Liver (tissue), 9 donors: ENCODE data around the gene PTPN6. TPM values are rescaled to one million over a fixed set of nuclear protein-coding genes. Genes with fewer than 3 reads are reported as not detected.

Experiments
- DNase-seq: peaks from one replicate; pipeline ENCODE4 v3.0.0-alpha.2; 2017; ENCODE audit warnings: low spot score
- H3K27ac ChIP-seq, 2 donors: one replicate each; pipeline ENCODE4 v1.7.0; 2013; ENCODE audit warnings: inconsistent platforms in 2 of 2, low read length in 2 of 2, control low read depth in 1 of 2, low read depth in 1 of 2, mild to moderate bottlenecking in 1 of 2
- H3K27me3 ChIP-seq, 4 donors: one replicate each; pipeline versions ENCODE4 v1.6.1 to v1.7.0; 2013; ENCODE audit warnings: low read length in 3 of 4, inconsistent platforms in 1 of 4, mild to moderate bottlenecking in 1 of 4, moderate library complexity in 1 of 4; ENCODE audit not compliant: control insufficient read depth in 4 of 4, insufficient read depth in 4 of 4
- H3K36me3 ChIP-seq, 4 donors: one replicate each; pipeline versions ENCODE4 v1.6.1 to v1.7.0; 2013; ENCODE audit warnings: low read length in 3 of 4, mild to moderate bottlenecking in 3 of 4, low read depth in 1 of 4, moderate library complexity in 1 of 4; ENCODE audit not compliant: control insufficient read depth in 4 of 4, insufficient read depth in 3 of 4
- H3K4me1 ChIP-seq, 4 donors: one replicate each; pipeline versions ENCODE4 v1.6.1 to v1.7.0; 2013; ENCODE audit warnings: low read length in 3 of 4, mild to moderate bottlenecking in 3 of 4, moderate library complexity in 1 of 4; ENCODE audit not compliant: control insufficient read depth in 4 of 4, insufficient read depth in 4 of 4
- H3K4me3 ChIP-seq, 3 donors: one replicate each; pipeline versions ENCODE4 v1.6.1 to v1.7.0; 2013; ENCODE audit warnings: low read length in 3 of 3, control low read depth in 1 of 3, low read depth in 1 of 3, mild to moderate bottlenecking in 1 of 3
- H3K9ac ChIP-seq, 2 donors: one replicate each; pipeline ENCODE4 v1.7.0; 2013; ENCODE audit warnings: low read length in 2 of 2, mild to moderate bottlenecking in 2 of 2, moderate library complexity in 2 of 2, control low read depth in 1 of 2, low read depth in 1 of 2
- H3K9me3 ChIP-seq, 4 donors: one replicate each; pipeline versions ENCODE4 v1.6.1 to v1.7.0; 2013; ENCODE audit warnings: low read length in 3 of 4; ENCODE audit not compliant: control insufficient read depth in 4 of 4
- ATF3 ChIP-seq: IDR thresholded peaks from 2 replicates; pipeline ENCODE4 v1.6.1; 2016; ENCODE audit warnings: antibody characterized with exemption
- EGR1 ChIP-seq, 2 donors: IDR thresholded peaks; 2 replicates each; pipeline ENCODE4 v1.6.1; 2016 to 2018; ENCODE audit warnings: antibody characterized with exemption in 2 of 2, low read depth in 2 of 2
- FOXA1 ChIP-seq: IDR thresholded peaks from 2 replicates; pipeline ENCODE4 v1.6.1; 2016; ENCODE audit warnings: antibody characterized with exemption
- FOXA2 ChIP-seq: IDR thresholded peaks from 2 replicates; pipeline ENCODE4 v1.6.1; 2016; ENCODE audit warnings: antibody characterized with exemption
- GABPA ChIP-seq, 2 donors: IDR thresholded peaks in 1 of 2; conservative IDR thresholded peaks in 1 of 2; 2 replicates each; pipeline ENCODE4 v1.6.1; 2016; ENCODE audit warnings: antibody characterized with exemption in 2 of 2, mild to moderate bottlenecking in 1 of 2, moderate library complexity in 1 of 2
- HNF4A ChIP-seq, 2 donors: conservative IDR thresholded peaks; 2 replicates each; pipeline ENCODE4 v1.6.1; 2016; ENCODE audit warnings: antibody characterized with exemption in 2 of 2, mild to moderate bottlenecking in 2 of 2
- HNF4G ChIP-seq: IDR thresholded peaks from 2 replicates; pipeline ENCODE4 v1.6.1; 2016; ENCODE audit warnings: antibody characterized with exemption
- JUND ChIP-seq, 2 donors: IDR thresholded peaks; 2 replicates each; pipeline ENCODE4 v1.6.1; 2016; ENCODE audit warnings: antibody characterized with exemption in 2 of 2
- RXRA ChIP-seq, 2 donors: IDR thresholded peaks; 2 replicates each; pipeline ENCODE4 v1.6.1; 2017 to 2018; ENCODE audit warnings: antibody characterized with exemption in 2 of 2, mild to moderate bottlenecking in 1 of 2
- SP1 ChIP-seq: IDR thresholded peaks from 2 replicates; pipeline ENCODE4 v1.6.1; 2018; ENCODE audit warnings: antibody characterized with exemption, mild to moderate bottlenecking
- TAF1 ChIP-seq: conservative IDR thresholded peaks from 2 replicates; pipeline ENCODE4 v1.6.1; 2016; ENCODE audit warnings: antibody characterized with exemption, mild to moderate bottlenecking
- ZBTB33 ChIP-seq: IDR thresholded peaks from 2 replicates; pipeline ENCODE4 v1.6.1; 2016; ENCODE audit warnings: antibody characterized with exemption
- WGBS: extraction: QIAGEN DNeasy Blood & Tissue Kit; methylation state at CpG from one replicate; pipeline ENCODE4 v1.1.7; 2013; 5-methylcytosine and 5-hydroxymethylcytosine counted together
- polyA plus RNA-seq, 2 donors: library from polyadenylated mRNA; stranded (reverse) in 1 of 2; unstranded in 1 of 2; fragments of 200-250 nt in 1 of 2; fragments of >200 nt in 1 of 2; fragmentation: Nextera tagmentation in 1 of 2; extraction: Ambion mirVana in 1 of 2; gene quantifications; one replicate each; pipeline versions ENCODE4 v1.2.1 to v1.2.3, GENCODE V29; 2013 to 2015
- total RNA-seq, 2 donors: library from RNA; depleted of rRNA; stranded (reverse); fragments of >200 nt; gene quantifications; one replicate each; pipeline ENCODE4 v1.2.3, GENCODE V29; 2014
- TF ChIP-seq, protein P1 (sequence below): fragments of 150-350 bp; IDR thresholded peaks from 2 replicates; pipeline ENCODE4 v1.5.1; 2017; ENCODE audit warnings: improper control_type of control experiment, low read depth, low read length; ENCODE audit not compliant: missing input control
- TF ChIP-seq, protein P2 (sequence below): IDR thresholded peaks from 2 replicates; pipeline ENCODE4 v1.6.1; 2016; ENCODE audit warnings: antibody characterized with exemption, mild to moderate bottlenecking
- TF ChIP-seq, protein P3 (sequence below): IDR thresholded peaks from 2 replicates; pipeline ENCODE4 v1.6.1; 2016; ENCODE audit warnings: antibody characterized with exemption
- donor health status: healthy.
- donor health status: healthy.
- donor health status: healthy.
- donor health status: healthy.
- donor health status: healthy.

Gene PTPN6
- total and polyA plus RNA-seq, 4 donors, result 15.2 to 41.0 (median 19.6) TPM

DNA sequence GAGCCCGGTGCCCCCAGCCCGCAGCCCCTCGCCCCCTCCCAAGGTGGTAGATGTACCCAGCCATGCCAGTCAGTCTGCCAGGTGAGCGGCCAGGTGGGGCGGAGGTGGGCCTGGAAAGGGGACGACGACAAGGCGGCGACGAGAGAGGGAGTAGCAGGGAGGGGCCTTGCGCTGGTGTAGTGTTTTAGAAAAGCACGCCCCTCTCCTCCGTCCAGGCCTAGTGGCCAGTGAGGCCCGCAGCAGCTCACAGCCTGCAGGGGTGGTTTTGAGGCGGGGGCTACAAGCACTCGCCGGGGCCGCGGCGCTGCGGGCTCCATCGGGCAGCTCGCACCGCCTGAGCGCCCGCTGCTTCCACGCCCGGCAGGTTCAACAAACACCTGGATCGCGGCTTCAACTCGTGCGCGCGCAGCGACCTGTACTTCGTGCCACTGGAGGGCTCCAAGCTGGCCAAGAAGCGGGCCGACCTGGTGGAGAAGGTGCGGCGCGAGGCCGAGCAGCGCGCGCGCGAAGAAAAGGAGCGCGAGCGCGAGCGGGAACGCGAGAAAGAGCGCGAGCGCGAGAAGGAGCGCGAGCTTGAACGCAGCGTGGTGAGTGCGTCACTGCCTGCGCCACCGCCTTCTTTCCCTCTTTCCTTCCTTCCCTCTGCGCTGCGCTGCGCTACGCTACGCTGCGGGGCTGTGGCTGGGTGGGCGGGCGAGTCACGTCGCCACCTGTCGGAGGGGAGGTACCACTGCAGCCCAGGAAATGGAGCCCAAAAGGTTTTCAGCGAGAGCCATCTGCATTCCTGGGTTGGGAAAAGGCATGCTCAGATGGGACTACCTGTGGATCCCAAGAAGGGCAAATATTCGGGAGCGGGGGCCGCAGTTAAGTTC lies 13.4 kb upstream of the PTPN6 start (continued):
- TF ChIP-seq ZBTB33, result peak; percentile 98

GRCh38 chr12:6938353-6939190 lies 12.6 kb upstream of the PTPN6 start:
- peak overlapping the region in 1 of 2 donors; percentile 53 for H3K9ac ChIP-seq
- H3K27me3 ChIP-seq, result no peaks in the 10 kb centered on the region
- no peak for DNase-seq
- peak overlapping the region; percentile 91 to 96 for H3K27ac ChIP-seq
- H3K9me3 ChIP-seq, result no peaks in the 10 kb centered on the region
- peak overlapping the region in 1 of 3 donors; percentile 23 for H3K4me3 ChIP-seq
- 88% methylated on average over 32 of the region's 32 CpGs for WGBS
- peaks cover 13 to 43% (median 21%) of the 10 kb centered on the region in 4 donors for H3K4me1 ChIP-seq
- no peak for TF ChIP-seq ATF3
- no peak for TF ChIP-seq FOXA2
- TF ChIP-seq, protein P1, sequence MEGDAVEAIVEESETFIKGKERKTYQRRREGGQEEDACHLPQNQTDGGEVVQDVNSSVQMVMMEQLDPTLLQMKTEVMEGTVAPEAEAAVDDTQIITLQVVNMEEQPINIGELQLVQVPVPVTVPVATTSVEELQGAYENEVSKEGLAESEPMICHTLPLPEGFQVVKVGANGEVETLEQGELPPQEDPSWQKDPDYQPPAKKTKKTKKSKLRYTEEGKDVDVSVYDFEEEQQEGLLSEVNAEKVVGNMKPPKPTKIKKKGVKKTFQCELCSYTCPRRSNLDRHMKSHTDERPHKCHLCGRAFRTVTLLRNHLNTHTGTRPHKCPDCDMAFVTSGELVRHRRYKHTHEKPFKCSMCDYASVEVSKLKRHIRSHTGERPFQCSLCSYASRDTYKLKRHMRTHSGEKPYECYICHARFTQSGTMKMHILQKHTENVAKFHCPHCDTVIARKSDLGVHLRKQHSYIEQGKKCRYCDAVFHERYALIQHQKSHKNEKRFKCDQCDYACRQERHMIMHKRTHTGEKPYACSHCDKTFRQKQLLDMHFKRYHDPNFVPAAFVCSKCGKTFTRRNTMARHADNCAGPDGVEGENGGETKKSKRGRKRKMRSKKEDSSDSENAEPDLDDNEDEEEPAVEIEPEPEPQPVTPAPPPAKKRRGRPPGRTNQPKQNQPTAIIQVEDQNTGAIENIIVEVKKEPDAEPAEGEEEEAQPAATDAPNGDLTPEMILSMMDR, result no peak
- no peak for TF ChIP-seq TAF1
- no peak for TF ChIP-seq JUND (IDR thresholded peaks at IDR 0.05)
- TF ChIP-seq SP1, result no peak
- no peak for TF ChIP-seq FOXA1
- no peak for TF ChIP-seq RXRA (IDR thresholded peaks at IDR 0.05)
- peaks cover 0 to 14% (median 7%) of the 10 kb centered on the region in 4 donors for H3K36me3 ChIP-seq

DNA sequence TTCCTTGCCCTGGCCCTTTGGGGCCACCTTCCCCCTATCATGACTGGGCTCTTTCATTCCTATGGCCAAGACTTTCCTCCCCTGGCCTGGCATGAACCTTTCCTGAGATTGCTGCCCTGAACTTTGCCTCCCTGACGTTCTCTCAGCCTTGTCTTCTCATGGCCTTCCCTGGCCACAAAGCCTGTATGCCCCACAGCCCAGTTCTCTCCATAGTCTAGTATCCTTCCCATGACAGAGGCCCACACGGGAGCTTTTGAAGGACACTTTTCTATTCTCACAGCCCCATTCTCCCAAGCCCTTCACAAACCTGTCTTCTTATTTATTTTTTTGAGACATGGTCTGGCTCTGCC lies 12.0 kb upstream of the PTPN6 start:
- Histone ChIP-seq H3K4me1 (peaks cover 13 to 40% (median 22%) of the 10 kb centered on the region in 4 donors), H3K4me3 (no peak overlapping the region), H3K27me3 (no peaks in the 10 kb centered on the region), H3K9me3 (no peaks in the 10 kb centered on the region), H3K36me3 (peaks cover 0 to 11% (median 5%) of the 10 kb centered on the region in 4 donors), H3K9ac (no peak overlapping the region), H3K27ac (no peak overlapping the region)
- 71% methylated on average over 2 of the region's 2 CpGs for WGBS
- no peak for DNase-seq
- no peak for TF ChIP-seq GABPA (IDR thresholded peaks at IDR 0.05 in 1 of 2, conservative IDR thresholded peaks at IDR 0.05 in 1 of 2)
- no peak for TF ChIP-seq HNF4G
- TF ChIP-seq, protein P2, sequence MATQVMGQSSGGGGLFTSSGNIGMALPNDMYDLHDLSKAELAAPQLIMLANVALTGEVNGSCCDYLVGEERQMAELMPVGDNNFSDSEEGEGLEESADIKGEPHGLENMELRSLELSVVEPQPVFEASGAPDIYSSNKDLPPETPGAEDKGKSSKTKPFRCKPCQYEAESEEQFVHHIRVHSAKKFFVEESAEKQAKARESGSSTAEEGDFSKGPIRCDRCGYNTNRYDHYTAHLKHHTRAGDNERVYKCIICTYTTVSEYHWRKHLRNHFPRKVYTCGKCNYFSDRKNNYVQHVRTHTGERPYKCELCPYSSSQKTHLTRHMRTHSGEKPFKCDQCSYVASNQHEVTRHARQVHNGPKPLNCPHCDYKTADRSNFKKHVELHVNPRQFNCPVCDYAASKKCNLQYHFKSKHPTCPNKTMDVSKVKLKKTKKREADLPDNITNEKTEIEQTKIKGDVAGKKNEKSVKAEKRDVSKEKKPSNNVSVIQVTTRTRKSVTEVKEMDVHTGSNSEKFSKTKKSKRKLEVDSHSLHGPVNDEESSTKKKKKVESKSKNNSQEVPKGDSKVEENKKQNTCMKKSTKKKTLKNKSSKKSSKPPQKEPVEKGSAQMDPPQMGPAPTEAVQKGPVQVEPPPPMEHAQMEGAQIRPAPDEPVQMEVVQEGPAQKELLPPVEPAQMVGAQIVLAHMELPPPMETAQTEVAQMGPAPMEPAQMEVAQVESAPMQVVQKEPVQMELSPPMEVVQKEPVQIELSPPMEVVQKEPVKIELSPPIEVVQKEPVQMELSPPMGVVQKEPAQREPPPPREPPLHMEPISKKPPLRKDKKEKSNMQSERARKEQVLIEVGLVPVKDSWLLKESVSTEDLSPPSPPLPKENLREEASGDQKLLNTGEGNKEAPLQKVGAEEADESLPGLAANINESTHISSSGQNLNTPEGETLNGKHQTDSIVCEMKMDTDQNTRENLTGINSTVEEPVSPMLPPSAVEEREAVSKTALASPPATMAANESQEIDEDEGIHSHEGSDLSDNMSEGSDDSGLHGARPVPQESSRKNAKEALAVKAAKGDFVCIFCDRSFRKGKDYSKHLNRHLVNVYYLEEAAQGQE, result no peak
- TF ChIP-seq RXRA (IDR thresholded peaks at IDR 0.05), result no peak
- no peak for TF ChIP-seq EGR1 (IDR thresholded peaks at IDR 0.05; ENCODE audit: low read depth in 2 of 2)
- TF ChIP-seq, protein P3, sequence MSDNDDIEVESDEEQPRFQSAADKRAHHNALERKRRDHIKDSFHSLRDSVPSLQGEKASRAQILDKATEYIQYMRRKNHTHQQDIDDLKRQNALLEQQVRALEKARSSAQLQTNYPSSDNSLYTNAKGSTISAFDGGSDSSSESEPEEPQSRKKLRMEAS, result no peak
- TF ChIP-seq FOXA2, result no peak
- TF ChIP-seq ATF3, result no peak
- no peak for TF ChIP-seq HNF4A (conservative IDR thresholded peaks at IDR 0.05)
- TF ChIP-seq ZBTB33, result no peak
- no peak for TF ChIP-seq FOXA1
